AG09319 (cell line): ENCODE results near the gene SEC14L5.
A peak's percentile ranks its signal among the peaks of the same experiment; 100 is the strongest.
"Not testable (repeated sequence)": the region's sequence is repeated elsewhere in the genome, so short reads cannot be mapped to it uniquely, and the experiment has no call there.

Experiments
- DNase-seq: peaks from one replicate; pipeline ENCODE4 v3.0.0-alpha.2; 2010; ENCODE audit warnings: low read depth; ENCODE audit errors: extremely low read depth
- CTCF ChIP-seq: IDR thresholded peaks from 2 replicates; pipeline ENCODE4 v1.5.1; 2011; ENCODE audit warnings: low read depth, mild to moderate bottlenecking, inconsistent platforms, low read length, moderate library complexity

SEC14L5 gene

DNA sequence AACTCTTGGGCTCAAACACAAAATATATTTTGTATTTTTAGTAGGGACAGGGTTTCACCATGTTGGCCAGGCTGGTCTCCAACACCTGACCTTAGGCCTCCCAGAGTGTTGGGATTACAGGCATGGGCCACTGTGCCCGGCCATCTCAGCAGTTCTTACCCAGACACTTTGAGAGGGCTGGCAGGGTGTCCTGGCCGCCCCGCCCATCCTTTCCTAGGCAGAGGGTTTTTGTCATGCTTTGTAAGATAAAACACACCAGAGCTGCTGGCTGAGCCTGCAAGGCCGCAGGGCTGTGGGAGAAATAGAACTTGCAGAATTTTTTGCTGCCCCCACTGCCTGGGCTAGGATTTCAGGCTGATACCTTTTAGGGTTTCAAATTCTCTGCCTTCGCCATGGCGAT lies 29.9 kb upstream of the SEC14L5 start:
- no peak for TF ChIP-seq CTCF

DNA sequence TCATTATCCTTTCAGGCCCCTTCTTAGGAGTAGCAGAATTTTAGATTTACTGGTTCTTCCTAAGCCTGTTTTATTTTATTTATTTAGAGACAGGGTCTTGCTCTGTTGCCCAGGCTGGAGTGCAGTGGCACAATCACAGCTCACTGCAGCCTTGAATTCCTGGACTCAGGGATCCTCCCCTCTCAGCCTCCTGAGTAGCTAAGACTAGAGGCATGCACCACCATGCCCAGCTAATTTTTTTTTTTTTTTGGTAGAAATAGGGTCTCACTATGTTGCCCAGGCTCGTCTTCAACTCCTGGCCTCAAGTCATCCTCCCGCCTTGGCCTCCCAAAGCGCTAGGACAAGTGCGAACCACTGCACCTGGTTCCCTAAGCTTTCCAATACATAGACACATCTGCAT lies 28.5 kb upstream of the SEC14L5 start:
- DNase-seq: not testable (repeated sequence)

More for the DNA sequence above, 29.9 kb upstream of the SEC14L5 start:
- DNase-seq: no peak

- no peak for TF ChIP-seq CTCF
Observed at GRCh38 chr16:4931381-4931780, 26.7 kb upstream of the SEC14L5 start.

GRCh38 chr16:4933433-4933832 lies 24.7 kb upstream of the SEC14L5 start:
- no peak for DNase-seq
- TF ChIP-seq CTCF: no peak

More at GRCh38 chr16:4931381-4931780, 26.7 kb upstream of the SEC14L5 start:
- no peak for DNase-seq

DNA sequence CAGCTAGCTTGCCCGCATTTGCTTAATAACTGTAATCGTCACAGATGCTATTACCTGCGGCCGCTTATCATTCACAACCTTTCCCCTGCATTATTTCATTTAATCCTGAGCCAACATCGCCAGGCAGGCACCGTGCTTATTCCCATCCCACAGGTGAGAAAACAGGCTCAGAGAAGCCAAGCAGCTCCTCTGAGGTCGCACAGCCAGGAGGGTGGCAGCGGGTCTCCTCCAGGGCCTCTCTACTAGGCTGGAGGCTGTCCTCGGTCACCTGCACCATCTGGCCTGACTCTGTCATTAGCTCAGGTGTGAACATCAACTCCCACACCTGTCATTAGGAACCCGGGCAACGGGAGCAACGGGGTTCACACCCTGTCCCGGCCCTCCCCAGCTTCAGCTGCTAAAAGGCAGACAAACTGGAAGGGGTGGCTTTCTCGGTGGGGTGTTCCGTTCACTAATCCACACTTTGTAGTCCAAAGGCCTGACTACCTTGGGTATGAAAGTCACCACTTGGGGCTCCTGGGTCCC lies 24.2 kb upstream of the SEC14L5 start:
- no peak for DNase-seq
- no peak for TF ChIP-seq CTCF

DNA sequence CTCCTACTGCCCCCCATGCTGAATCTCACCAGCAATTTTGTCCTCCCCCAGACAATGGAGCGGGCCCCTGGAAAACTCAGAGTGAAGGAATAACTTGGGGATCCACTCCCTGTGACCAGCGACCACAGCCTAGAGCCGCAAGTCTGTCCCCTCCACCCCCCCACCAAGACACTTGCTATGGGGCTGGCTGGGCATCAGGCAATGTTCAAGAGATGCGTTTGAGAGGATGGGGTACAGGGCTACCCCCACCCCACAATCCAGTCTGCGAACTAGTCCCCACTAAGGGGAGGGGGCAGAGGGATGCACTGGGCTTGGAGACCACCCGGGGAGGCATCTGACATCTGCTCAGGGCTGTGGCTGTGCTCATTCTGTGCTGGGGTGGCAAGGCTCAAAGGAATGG lies 23.5 kb upstream of the SEC14L5 start:
- TF ChIP-seq CTCF: no peak

DNA sequence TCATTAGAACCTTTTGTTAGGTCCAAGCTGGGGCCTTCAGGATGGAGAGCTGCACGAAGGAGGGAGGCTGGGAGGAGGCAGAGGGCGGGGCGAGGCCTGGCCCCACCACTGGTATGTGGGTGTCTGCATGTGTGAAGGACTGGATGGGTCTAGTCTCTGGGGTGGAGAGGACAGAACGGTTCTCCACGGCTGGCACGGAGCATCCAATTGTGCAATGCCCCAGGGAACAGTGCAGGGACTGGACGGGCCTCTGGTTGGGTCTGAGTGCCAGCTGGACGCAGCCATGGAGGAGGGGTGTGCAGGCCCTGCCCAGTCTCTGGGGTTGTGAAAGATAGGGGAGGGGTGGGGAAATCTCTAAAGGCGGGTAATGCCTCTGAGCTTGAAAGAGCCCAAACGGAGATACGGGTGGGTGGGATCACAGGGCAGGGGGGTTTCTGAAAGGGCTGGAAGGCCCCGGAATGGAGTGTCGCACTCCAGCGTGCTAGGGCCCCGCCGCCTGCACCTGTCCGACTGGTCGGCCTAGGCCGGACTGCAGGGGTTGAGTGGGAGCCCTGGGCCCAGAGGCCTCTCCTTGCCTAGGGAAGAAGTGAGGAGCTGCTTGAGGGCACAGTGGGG lies 22.8 kb upstream of the SEC14L5 start:
- no peak for TF ChIP-seq CTCF
- peak; percentile 84 for DNase-seq

More for the DNA sequence above, 23.5 kb upstream of the SEC14L5 start:
- no peak for DNase-seq
